ENCODE results near the gene MUCL3.

Gene MUCL3

DNA sequence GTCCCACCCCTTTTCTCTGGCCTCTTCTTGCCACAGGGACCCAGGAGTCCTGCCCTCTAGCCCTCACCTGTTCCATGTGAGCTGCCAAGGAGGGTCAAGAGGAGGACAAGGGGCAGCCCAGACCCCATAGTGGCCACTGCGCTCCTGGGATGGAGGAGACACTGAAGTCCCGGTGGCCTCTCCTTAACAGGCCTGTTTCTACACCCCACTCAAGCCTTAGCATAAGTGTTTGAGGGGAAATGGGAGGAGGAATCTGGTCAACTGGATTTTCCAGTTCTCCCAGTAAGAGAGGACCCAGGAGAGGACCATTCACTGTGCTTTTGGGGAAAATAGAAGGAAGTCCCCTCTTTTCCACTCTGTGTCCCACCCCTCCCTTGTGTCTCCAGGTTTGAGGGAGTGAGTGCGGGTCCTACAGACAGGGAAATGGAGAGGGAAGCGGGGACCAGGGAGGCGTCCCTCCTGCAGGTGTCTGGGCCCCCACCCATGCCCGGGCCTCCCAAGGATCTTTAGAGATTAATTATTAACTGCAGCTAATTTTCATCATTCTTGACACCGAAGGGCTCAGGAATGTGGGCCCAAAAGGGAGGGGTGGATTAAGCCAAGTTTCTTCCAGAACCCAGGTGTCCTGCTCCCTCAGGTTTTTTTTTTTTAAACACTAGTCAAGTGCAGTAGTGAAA lies 8.7 kb upstream of the MUCL3 start, which contains the start of gene SFTA2:
TSS of gene SFTA2 (minus strand) at position 202 of the 677 bp plus-strand sequence. CDS start at position 128, 74 bp downstream.
- no peaks in the 10 kb centered on the region for H3K79me2 ChIP-seq (ENCODE audit: insufficient read depth, low read depth)
- no peaks in the 10 kb centered on the region for H3K27me3 ChIP-seq (ENCODE audit: insufficient read depth, low read depth)
- no peaks in the 10 kb centered on the region for H3K36me3 ChIP-seq (ENCODE audit: insufficient read depth)
- H3K27ac ChIP-seq = no peak within 1 kb of the TSS
- TF ChIP-seq, protein P1, sequence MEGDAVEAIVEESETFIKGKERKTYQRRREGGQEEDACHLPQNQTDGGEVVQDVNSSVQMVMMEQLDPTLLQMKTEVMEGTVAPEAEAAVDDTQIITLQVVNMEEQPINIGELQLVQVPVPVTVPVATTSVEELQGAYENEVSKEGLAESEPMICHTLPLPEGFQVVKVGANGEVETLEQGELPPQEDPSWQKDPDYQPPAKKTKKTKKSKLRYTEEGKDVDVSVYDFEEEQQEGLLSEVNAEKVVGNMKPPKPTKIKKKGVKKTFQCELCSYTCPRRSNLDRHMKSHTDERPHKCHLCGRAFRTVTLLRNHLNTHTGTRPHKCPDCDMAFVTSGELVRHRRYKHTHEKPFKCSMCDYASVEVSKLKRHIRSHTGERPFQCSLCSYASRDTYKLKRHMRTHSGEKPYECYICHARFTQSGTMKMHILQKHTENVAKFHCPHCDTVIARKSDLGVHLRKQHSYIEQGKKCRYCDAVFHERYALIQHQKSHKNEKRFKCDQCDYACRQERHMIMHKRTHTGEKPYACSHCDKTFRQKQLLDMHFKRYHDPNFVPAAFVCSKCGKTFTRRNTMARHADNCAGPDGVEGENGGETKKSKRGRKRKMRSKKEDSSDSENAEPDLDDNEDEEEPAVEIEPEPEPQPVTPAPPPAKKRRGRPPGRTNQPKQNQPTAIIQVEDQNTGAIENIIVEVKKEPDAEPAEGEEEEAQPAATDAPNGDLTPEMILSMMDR (conservative IDR thresholded peaks at IDR 0.05; ENCODE audit: low read depth, low read length) = no peak
- no peaks in the 10 kb centered on the region for H3K4me1 ChIP-seq (ENCODE audit: low read depth, poor library complexity, severe bottlenecking)
- no peak within 1 kb of the TSS for H2AFZ ChIP-seq (ENCODE audit: low read depth)
- no peak within 1 kb of the TSS for H3K4me2 ChIP-seq
- H3K4me3 ChIP-seq (IDR thresholded peaks at IDR 0.05; ENCODE audit: insufficient read depth, low read depth, low read length) = no peak within 1 kb of the TSS
- H4K20me1 ChIP-seq (ENCODE audit: insufficient read depth) = no peaks in the 10 kb centered on the region
- H3K9ac ChIP-seq = no peak within 1 kb of the TSS

DNA sequence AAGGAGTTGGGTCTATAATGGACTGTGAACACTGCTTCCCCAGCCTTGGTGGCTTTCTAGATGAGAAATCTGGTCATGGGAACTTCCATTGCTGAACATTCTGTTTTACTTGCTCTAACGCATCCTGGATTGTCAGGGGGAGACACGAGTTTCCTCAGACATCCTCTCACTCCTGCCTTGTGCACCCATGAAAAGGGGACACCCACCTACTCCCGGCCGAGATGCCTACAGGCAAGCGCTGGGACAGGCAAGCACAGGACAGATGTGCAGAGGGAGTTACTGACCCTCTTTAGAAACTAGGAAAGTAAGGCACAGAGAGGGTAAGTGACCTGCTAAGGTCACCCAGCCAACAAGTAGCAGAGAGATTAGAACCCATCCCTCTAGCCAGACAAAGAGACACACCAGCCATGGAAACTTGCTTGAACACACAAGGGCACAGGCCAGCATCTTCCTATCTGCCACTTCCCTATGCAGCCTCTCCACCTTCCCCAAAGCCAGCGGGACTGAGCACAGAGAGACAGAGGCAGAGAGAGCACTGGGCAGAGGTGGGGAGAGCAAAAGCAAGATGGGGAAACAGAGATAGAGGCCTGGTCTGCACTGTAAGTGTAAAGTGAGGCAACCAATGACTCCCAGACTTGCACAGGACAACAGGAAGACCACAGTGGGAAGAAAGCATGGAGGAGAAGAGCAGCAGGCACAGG lies 8.0 kb upstream of the MUCL3 start:
- H4K20me1 ChIP-seq (ENCODE audit: insufficient read depth) = no peaks in the 10 kb centered on the region
- H3K27ac ChIP-seq = no peak overlapping the region
- H3K4me3 ChIP-seq (IDR thresholded peaks at IDR 0.05; ENCODE audit: insufficient read depth, low read depth, low read length) = no peak overlapping the region
- H3K79me2 ChIP-seq (ENCODE audit: insufficient read depth, low read depth) = no peaks in the 10 kb centered on the region
- no peak overlapping the region for H3K4me2 ChIP-seq
- no peak overlapping the region for H2AFZ ChIP-seq (ENCODE audit: low read depth)
- H3K36me3 ChIP-seq (ENCODE audit: insufficient read depth) = no peaks in the 10 kb centered on the region
- TF ChIP-seq, protein P1 (conservative IDR thresholded peaks at IDR 0.05; ENCODE audit: low read depth, low read length) = no peak
- no peaks in the 10 kb centered on the region for H3K4me1 ChIP-seq (ENCODE audit: low read depth, poor library complexity, severe bottlenecking)
- H3K9ac ChIP-seq = no peak overlapping the region
- H3K27me3 ChIP-seq (ENCODE audit: insufficient read depth, low read depth) = no peaks in the 10 kb centered on the region

DNA sequence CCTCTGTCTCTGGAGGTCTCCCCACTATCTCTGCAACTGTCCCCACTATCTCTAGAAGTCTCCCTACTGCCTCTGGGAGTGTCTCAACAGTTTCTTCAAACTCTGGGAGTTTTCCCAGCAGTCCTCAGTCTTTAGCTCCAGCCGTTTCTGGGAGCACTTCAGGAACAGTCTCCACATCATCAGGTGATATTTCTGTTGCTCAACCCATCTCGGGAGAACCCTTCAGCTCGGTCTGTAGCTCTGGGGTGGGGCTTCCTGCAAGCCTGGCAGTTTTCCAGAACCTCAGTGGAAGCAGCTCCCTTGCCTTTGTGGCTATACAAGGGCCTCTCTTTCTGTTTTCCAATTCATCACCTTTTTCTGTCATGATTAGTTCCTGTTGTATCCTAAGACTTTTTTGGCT lies 5.8 kb upstream of the MUCL3 start:
- Histone ChIP-seq H3K36me3 (ENCODE audit: insufficient read depth) (no peaks in the 10 kb centered on the region), H3K27me3 (ENCODE audit: insufficient read depth, low read depth) (no peaks in the 10 kb centered on the region), H4K20me1 (ENCODE audit: insufficient read depth) (no peaks in the 10 kb centered on the region), H3K4me2 (no peak overlapping the region), H3K4me3 (IDR thresholded peaks at IDR 0.05; ENCODE audit: insufficient read depth, low read depth, low read length) (no peak overlapping the region), H3K27ac (no peak overlapping the region), H3K4me1 (ENCODE audit: low read depth, poor library complexity, severe bottlenecking) (no peaks in the 10 kb centered on the region), H3K79me2 (ENCODE audit: insufficient read depth, low read depth) (no peaks in the 10 kb centered on the region), H3K9ac (no peak overlapping the region), H2AFZ (ENCODE audit: low read depth) (no peak overlapping the region)
- TF ChIP-seq, protein P1 (conservative IDR thresholded peaks at IDR 0.05; ENCODE audit: low read depth, low read length) = no peak

DNA sequence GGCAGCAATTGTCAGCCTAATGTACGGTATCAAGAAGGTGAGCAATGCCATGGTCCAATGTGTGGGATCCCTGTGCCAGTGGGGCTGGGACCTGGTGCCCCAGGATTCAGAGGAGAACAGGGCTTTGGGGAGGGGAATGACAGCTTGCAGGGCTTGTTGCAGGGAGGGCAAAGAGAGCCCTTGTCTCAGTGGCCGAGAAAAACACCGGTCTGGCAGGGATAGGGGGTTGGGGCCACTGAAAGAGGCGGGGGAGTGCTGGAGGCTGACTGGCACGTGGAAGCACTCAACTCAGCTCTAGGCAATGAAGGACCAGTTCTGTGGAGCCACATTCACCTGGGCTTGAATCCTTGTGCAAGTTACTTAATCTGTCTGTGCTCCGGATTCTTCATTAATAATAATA lies 3.5 kb upstream of the MUCL3 start:
- no peaks in the 10 kb centered on the region for H3K79me2 ChIP-seq (ENCODE audit: insufficient read depth, low read depth)
- no peaks in the 10 kb centered on the region for H3K36me3 ChIP-seq (ENCODE audit: insufficient read depth)
- H3K4me1 ChIP-seq (ENCODE audit: low read depth, poor library complexity, severe bottlenecking) = no peaks in the 10 kb centered on the region
- H3K27ac ChIP-seq = no peak overlapping the region
- TF ChIP-seq, protein P1 (conservative IDR thresholded peaks at IDR 0.05; ENCODE audit: low read depth, low read length) = no peak
- no peak overlapping the region for H3K4me3 ChIP-seq (IDR thresholded peaks at IDR 0.05; ENCODE audit: insufficient read depth, low read depth, low read length)
- H2AFZ ChIP-seq (ENCODE audit: low read depth) = no peak overlapping the region
- no peaks in the 10 kb centered on the region for H3K27me3 ChIP-seq (ENCODE audit: insufficient read depth, low read depth)
- H3K4me2 ChIP-seq = no peak overlapping the region
- no peaks in the 10 kb centered on the region for H4K20me1 ChIP-seq (ENCODE audit: insufficient read depth)
- no peak overlapping the region for H3K9ac ChIP-seq
